Muscle layer of duodenum (tissue), 2 donors: Measurements from ENCODE around the gene EPG5.

Experiments used
- H3K27ac ChIP-seq: one replicate; pipeline ENCODE4 v1.7.0; 2013; ENCODE audit warnings: mild to moderate bottlenecking, low read length
- H3K27me3 ChIP-seq: one replicate; pipeline ENCODE4 v1.7.0; 2013; ENCODE audit warnings: low read depth, mild to moderate bottlenecking, control low read depth, low read length
- H3K36me3 ChIP-seq, 2 donors: one replicate each; pipeline ENCODE4 v1.7.0; 2013; ENCODE audit warnings: low read length in 2 of 2, control low read depth in 1 of 2, mild to moderate bottlenecking in 1 of 2; ENCODE audit not compliant: insufficient read depth in 2 of 2, control insufficient read depth in 1 of 2
- H3K4me1 ChIP-seq, 2 donors: one replicate each; pipeline ENCODE4 v1.7.0; 2013; ENCODE audit warnings: low read length in 2 of 2, mild to moderate bottlenecking in 2 of 2, control low read depth in 1 of 2, moderate library complexity in 1 of 2; ENCODE audit not compliant: insufficient read depth in 2 of 2, control insufficient read depth in 1 of 2
- H3K4me3 ChIP-seq, 2 donors: one replicate each; pipeline ENCODE4 v1.7.0; 2013; ENCODE audit warnings: low read length in 2 of 2, low read depth in 1 of 2, mild to moderate bottlenecking in 1 of 2
- H3K9me3 ChIP-seq, 2 donors: one replicate each; pipeline ENCODE4 v1.7.0; 2013; ENCODE audit warnings: low read length in 2 of 2, control low read depth in 1 of 2, mild to moderate bottlenecking in 1 of 2; ENCODE audit not compliant: control insufficient read depth in 1 of 2
- donor health status: healthy.

The EPG5 gene

DNA sequence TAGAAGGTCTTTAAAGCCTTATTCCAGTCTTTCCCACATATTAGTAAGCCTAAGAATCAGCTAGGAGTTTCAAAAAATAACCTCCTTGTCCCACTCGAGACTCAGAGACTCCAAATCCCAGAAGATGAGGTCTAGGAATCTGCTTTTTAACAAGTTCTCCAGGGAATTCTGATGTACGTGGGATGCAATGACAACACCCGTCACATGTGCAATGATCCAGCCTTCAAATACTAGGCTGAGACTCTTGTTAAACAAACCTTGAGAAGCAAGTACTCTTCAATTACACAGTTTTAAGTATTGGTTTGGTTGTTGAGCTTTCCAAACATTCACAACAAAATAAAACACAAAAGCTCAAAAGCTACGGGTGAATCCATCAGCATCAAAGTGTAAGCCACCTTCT, 53.9 kb downstream of the EPG5 start:
- Histone ChIP-seq H3K4me3 (no peak overlapping the region), H3K4me1 (no peaks in the 10 kb centered on the region), H3K27me3 (no peaks in the 10 kb centered on the region), H3K9me3 (no peaks in the 10 kb centered on the region), H3K36me3 (peaks cover 72 to 89% of the 10 kb centered on the region in 2 donors), H3K27ac (no peak overlapping the region)

- no peaks in the 10 kb centered on the region for H3K9me3 ChIP-seq
- H3K27me3 ChIP-seq = no peaks in the 10 kb centered on the region
- peaks cover 72 to 86% of the 10 kb centered on the region in 2 donors for H3K36me3 ChIP-seq
Observed at GRCh38 chr18:45910405-45911023, 56.6 kb downstream of the EPG5 start.

GRCh38 chr18:45901654-45902210, 65.4 kb downstream of the EPG5 start:
- H3K9me3 ChIP-seq = no peaks in the 10 kb centered on the region
- H3K36me3 ChIP-seq = peaks cover 44 to 72% of the 10 kb centered on the region in 2 donors
- no peak overlapping the region for H3K4me3 ChIP-seq
- no peak overlapping the region for H3K27ac ChIP-seq
- no peaks in the 10 kb centered on the region for H3K4me1 ChIP-seq
- H3K27me3 ChIP-seq = no peaks in the 10 kb centered on the region

More at GRCh38 chr18:45910405-45911023, 56.6 kb downstream of the EPG5 start:
- Histone ChIP-seq H3K4me3 (no peak overlapping the region), H3K4me1 (no peaks in the 10 kb centered on the region), H3K27ac (no peak overlapping the region)

- Histone ChIP-seq H3K27ac (no peak overlapping the region), H3K4me1 (no peaks in the 10 kb centered on the region), H3K36me3 (peaks cover 39 to 63% of the 10 kb centered on the region in 2 donors), H3K27me3 (no peaks in the 10 kb centered on the region), H3K9me3 (no peaks in the 10 kb centered on the region), H3K4me3 (no peak overlapping the region)
Observed at GRCh38 chr18:45900623-45901022, 66.5 kb downstream of the EPG5 start.

- no peak overlapping the region for H3K4me3 ChIP-seq
- peaks cover 25 to 42% of the 10 kb centered on the region in 2 donors for H3K36me3 ChIP-seq
- H3K27ac ChIP-seq = no peak overlapping the region
- no peaks in the 10 kb centered on the region for H3K4me1 ChIP-seq
- no peaks in the 10 kb centered on the region for H3K9me3 ChIP-seq
- no peaks in the 10 kb centered on the region for H3K27me3 ChIP-seq
Observed at GRCh38 chr18:45896991-45897390, 70.1 kb downstream of the EPG5 start.

DNA sequence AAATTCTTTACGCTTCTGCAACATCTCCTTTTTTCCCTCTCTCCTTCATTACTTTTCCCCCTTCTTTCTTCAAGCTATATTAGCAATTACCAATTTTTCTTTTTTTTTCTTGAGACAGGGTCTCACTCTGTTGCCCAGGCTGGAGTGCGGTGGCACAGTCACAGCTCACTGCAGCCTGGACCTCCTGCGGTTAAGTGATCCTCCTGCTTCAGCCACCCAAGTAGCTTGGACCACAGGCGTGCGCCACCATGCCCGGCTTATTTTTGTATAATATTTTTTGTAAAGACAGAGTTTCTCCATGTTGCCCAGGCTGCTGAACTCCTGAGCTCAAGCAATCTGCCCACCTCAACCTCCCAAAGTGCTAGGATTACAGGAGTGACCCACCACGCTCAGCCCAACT, 70.7 kb downstream of the EPG5 start:
- Histone ChIP-seq H3K36me3 (peaks cover 25 to 37% of the 10 kb centered on the region in 2 donors), H3K27ac (no peak overlapping the region), H3K27me3 (no peaks in the 10 kb centered on the region), H3K4me3 (no peak overlapping the region), H3K4me1 (no peaks in the 10 kb centered on the region), H3K9me3 (no peaks in the 10 kb centered on the region)

GRCh38 chr18:45895339-45895738, 71.8 kb downstream of the EPG5 start:
- Histone ChIP-seq H3K36me3 (peaks cover 18 to 26% of the 10 kb centered on the region in 2 donors), H3K27ac (no peak overlapping the region), H3K4me1 (no peaks in the 10 kb centered on the region), H3K9me3 (no peaks in the 10 kb centered on the region), H3K4me3 (no peak overlapping the region), H3K27me3 (no peaks in the 10 kb centered on the region)

DNA sequence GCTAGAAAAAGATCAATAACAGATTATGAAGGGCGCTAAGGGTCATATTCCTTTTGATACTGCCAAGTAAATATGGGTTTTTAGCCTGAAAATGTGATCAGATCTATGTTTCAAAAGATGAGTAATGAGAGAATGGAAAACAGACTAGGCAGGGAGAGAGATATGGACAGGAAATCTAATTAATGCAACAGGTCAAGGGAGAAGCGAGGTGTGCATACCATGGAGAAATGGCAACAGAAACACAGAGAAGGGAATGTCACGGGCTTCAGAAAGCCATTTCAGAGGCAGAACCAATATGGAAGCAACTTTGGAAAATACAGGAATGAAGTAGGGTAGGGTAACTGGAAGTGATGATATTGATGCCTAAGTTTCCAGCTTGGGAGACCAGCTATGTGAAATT, 72.3 kb downstream of the EPG5 start:
- Histone ChIP-seq H3K9me3 (no peaks in the 10 kb centered on the region), H3K4me1 (no peaks in the 10 kb centered on the region), H3K27ac (no peak overlapping the region), H3K27me3 (no peaks in the 10 kb centered on the region), H3K4me3 (no peak overlapping the region), H3K36me3 (peaks cover 16 to 20% of the 10 kb centered on the region in 2 donors)

GRCh38 chr18:45891806-45892205, 75.3 kb downstream of the EPG5 start:
- H3K9me3 ChIP-seq = no peaks in the 10 kb centered on the region
- no peaks in the 10 kb centered on the region for H3K27me3 ChIP-seq
- peaks cover 9 to 14% of the 10 kb centered on the region in 2 donors for H3K36me3 ChIP-seq
- H3K4me3 ChIP-seq = no peak overlapping the region
- H3K27ac ChIP-seq = no peak overlapping the region
- H3K4me1 ChIP-seq = no peaks in the 10 kb centered on the region

DNA sequence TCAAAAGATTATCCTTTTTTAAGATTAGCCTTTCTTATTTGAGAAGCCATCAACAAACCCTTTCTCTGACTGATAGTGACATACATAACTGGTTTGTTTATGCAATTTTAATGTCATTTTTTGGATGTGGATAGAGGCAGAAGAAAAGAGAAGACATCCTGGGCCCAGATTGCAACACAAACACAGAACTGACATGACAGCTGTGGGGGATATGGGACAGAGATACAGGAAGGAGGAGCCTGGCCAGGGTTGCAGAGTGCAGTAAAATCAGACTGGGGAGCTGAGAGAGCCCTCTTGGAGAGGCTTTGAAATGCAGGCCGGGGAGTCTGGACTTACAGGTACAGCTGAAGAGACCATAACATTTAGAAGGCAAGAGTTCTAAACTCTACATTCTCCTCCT, 76.5 kb downstream of the EPG5 start:
- Histone ChIP-seq H3K36me3 (peaks cover 9 to 14% of the 10 kb centered on the region in 2 donors), H3K4me1 (no peaks in the 10 kb centered on the region), H3K4me3 (no peak overlapping the region), H3K27me3 (no peaks in the 10 kb centered on the region), H3K27ac (no peak overlapping the region), H3K9me3 (no peaks in the 10 kb centered on the region)

- Histone ChIP-seq H3K9me3 (no peaks in the 10 kb centered on the region), H3K4me1 (no peaks in the 10 kb centered on the region), H3K27me3 (no peaks in the 10 kb centered on the region), H3K27ac (no peak overlapping the region), H3K36me3 (peaks cover 12 to 19% of the 10 kb centered on the region in 2 donors), H3K4me3 (no peak overlapping the region)
Observed at GRCh38 chr18:45889419-45890064, 77.6 kb downstream of the EPG5 start.
